SIG-M5 treated with dmso at 0.1 percent for 504 hours (cell line): ENCODE measurements around the gene RIF1.

Experiments
- DNase-seq: peaks from one replicate; lab custom pipeline; 2025; ENCODE audit not compliant: unreplicated experiment; lab: John Stamatoyannopoulos, UW

Gene RIF1

GRCh38 chr2:151409601-151410484, at the start of gene RIF1:
Gene RIF1 (plus strand): TSS chr2:151409902. CDS start chr2:151410424, 522 bp downstream.
- DNase-seq: peak; percentile 95

DNA sequence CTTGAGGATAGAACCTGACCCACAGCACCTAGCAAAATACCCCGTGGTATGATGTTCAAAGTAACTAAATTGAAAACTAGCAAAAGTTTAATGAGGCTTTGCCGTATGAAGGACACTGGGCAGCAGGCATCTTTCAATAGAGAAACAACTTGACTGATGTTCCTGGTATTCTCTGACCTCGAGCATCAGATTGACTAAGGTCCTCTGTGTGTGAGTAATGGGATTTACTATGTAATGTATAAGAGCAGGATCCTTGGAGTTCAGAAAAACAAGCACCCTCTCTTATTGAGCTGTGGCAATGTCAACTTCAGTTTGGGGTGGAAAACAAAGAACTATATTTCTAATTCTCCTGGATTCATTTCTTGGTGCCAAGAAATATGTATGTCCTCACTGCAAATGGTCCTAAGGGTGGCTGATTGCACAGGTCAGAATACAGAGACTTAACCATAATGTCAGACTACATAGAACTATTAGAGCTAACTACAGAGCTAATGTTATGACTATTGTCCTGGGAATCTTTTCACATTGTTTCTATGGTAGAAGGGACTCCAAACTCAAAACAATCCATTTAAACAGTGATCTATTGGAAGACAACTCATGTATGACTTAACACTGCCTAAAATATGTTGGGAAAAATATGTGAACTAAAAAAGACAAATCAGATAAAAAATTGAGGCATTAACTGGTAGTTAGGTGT, 47.9 kb upstream of the RIF1 start:
- no peak for DNase-seq

GRCh38 chr2:151363709-151364108, 46.0 kb upstream of the RIF1 start:
- DNase-seq: peak; percentile 76

GRCh38 chr2:151367571-151367970, 42.1 kb upstream of the RIF1 start:
- no peak for DNase-seq

GRCh38 chr2:151374436-151374835, 35.3 kb upstream of the RIF1 start:
- no peak for DNase-seq

- DNase-seq: no peak
These were observed 30.5 kb upstream of the RIF1 start for GRCh38 chr2:151379169-151379568.

GRCh38 chr2:151380580-151381235, 29.0 kb upstream of the RIF1 start:
- no peak for DNase-seq

GRCh38 chr2:151381266-151381665, 28.4 kb upstream of the RIF1 start:
- DNase-seq: no peak

GRCh38 chr2:151388011-151388410, 21.7 kb upstream of the RIF1 start:
- DNase-seq: no peak

- no peak for DNase-seq
These were observed 18.3 kb upstream of the RIF1 start for GRCh38 chr2:151391436-151391835.

GRCh38 chr2:151394509-151394908, 15.2 kb upstream of the RIF1 start:
- DNase-seq: no peak

- no peak for DNase-seq
These were observed 14.0 kb upstream of the RIF1 start for GRCh38 chr2:151395509-151396374.

- DNase-seq: no peak
These were observed 9.7 kb upstream of the RIF1 start for GRCh38 chr2:151399981-151400380.

- DNase-seq: no peak
These were observed 8.6 kb upstream of the RIF1 start for GRCh38 chr2:151401149-151401548.

DNA sequence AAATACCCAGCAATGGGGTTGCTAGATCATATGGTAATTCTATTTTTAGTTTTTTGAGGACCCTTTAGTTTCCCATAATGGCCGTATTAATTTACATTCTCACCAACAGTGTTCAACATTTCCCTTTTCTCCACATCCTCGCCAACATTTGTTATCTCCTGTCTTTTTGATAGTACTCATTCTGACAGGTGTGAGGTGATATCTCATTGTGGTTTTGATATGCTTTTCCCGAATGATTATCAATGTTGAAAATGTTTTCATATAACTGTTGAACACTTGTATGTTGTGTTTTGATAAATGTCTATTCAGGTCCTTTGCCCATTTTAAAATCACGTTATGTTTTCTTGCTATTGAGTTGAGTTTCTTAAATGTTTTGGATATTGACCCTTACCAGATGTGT, 5.8 kb upstream of the RIF1 start:
- no peak for DNase-seq

GRCh38 chr2:151405376-151405775, 4.3 kb upstream of the RIF1 start:
- DNase-seq: no peak

DNA sequence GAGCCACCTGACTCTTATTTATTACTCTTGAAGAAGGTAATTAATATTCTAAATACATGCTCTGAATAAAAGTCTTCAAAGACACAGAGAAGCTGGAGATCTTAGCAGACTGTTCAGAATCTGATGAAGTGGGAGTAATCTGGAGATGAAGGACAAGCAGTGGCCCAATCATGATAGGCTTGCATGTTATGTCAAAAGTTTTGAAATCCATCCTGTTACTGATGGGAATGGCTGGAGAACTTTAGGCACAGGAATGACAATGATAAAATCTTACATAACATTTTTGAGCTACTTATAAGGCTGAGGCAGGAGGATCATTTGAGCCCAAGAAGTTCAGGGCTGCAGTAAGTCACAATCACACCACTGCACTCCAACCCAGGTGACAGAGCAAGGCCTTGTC, 2.4 kb upstream of the RIF1 start:
- DNase-seq: no peak

GRCh38 chr2:151408788-151409600, 708 bp upstream of the RIF1 start:
- DNase-seq: no peak

DNA sequence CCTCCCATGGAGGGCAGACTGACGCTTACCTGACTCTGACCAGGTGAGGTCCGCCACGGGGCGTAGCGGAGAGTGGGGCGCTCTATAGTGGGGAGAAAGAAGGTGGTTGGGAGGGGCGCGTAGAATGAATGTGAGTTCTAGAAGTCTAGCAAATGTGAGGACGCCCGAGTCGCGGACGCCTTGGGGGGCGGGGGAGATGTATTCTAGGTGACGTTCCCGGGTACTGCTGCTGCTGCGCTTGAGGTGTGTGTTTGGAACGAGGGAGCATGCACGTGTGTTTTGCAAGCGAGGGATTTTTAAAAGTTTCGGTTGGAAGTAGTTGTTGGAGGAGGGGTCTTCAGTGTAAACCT, 758 bp downstream of the RIF1 start:
- DNase-seq: peak; percentile 24

DNA sequence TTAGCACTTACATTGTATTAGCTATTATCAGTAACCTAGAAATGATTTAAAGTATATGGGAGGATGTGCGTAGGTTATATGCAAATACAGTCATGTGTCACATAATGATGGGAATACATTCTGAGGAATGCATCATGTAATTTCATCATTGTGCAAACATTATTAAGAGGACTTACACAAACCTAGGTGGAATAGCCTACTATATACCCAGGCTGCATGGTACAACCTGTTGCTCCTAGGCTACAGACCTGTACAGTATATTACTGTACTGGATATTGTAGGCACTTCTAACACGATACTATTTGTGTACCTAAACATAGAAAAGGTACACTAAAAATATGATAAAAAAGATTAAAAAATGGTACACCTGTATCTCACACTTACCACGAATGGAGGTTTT, 7.9 kb downstream of the RIF1 start:
- DNase-seq: no peak
